GM18907 (cell line): ENCODE measurements around the gene BOD1L1.
"Not testable (repeated sequence)": the region's sequence is repeated elsewhere in the genome, so short reads cannot be mapped to it uniquely, and the experiment has no call there.

Experiments
- ATAC-seq: cut with Tn5 transposase; IDR thresholded peaks from one replicate; pipeline ENCODE4 v1.9.1; 2021; ENCODE audit warnings: mild to moderate bottlenecking, moderate library complexity; ENCODE audit not compliant: unreplicated experiment

Gene BOD1L1

GRCh38 chr4:13561673-13562072 is 65.9 kb downstream of the BOD1L1 start:
- ATAC-seq, result no peak

DNA sequence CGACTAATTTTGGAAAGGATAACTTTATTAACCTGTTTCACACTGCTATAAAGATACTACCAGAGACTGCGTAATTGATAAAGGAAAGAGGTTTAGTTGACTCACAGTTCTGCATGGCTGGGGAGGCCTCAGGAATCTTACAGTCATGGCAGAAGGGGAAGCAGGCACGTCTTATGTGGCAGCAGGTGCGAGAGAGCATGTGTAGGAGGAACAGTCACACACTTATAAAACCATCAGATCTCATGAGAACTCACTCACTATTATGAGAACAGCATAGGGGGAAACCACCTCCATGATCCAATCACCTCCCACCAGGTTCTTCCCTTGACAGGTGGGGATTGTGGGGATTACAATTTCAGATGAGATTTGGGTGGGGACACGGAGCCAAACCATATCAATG is 67.4 kb downstream of the BOD1L1 start:
- ATAC-seq, result not testable (repeated sequence)

DNA sequence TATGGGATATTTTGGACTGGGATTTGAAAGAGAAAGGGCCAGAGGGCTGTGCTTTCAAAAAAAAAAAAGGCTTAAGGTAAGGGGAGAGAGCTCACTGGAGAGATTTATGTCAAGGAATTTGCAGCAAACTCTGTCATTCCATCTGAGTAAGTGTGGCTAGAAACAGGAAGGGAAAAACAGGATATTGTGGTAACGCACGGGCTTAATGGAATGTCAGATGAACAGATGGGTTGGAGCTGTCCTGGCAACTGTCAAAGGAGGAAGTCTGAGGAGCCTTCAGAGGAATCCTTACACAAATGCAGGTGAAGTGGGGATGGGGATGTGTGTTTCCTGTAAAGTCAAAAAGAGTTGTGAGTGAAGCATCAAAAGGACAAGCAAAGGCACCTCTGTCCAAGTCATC is 68.1 kb downstream of the BOD1L1 start:
- no peak for ATAC-seq

DNA sequence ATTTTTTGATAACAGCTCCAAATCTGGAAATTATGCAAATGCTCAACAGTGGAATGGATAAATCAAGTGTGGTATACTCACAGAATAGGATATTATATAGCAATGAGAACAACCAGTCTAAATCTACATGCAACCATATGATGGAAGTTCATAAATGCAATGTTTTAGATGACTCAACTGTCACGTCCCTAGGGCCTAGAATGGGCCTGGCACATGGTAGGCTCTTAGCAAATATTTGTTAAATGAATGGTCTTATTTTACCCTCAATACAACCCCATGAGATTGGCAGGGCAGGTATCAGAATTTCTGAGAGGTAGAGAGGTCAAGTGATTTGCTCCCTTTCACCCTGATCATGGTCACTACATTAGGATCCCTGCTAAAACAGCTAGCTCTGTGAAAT is 68.6 kb downstream of the BOD1L1 start:
- no peak for ATAC-seq

GRCh38 chr4:13555325-13555724 is 72.2 kb downstream of the BOD1L1 start:
- ATAC-seq, result no peak

- no peak for ATAC-seq
Observed at GRCh38 chr4:13553081-13553480, 74.4 kb downstream of the BOD1L1 start.

DNA sequence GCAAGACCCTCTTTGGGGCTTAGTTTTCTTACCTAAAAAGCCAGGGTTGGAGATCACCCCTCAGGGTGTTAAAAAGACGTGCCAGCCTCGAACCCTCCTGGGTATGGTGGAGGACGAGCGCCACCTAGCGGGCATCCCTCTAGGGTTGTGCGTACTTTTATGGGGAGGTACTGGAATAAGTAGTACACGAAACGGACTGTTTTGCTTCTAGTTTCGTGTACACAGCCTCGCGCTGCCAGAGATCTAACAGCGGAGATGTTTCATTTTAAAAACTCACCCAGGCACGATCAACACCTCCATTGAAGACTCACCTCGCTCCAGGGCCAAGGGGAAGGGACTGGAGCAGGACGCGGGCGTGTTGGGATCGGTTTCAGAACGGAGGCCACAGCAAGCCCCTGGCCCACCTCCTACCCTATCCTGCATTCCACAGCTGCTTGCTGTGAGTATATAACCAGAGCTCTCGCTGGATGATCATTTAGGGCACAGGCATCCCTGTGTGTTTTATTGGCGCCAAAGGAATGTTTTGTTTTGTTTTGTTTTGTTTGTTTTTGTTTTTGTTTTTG is 78.5 kb downstream of the BOD1L1 start:
- peak; percentile 78 for ATAC-seq

- no peak for ATAC-seq
Observed at GRCh38 chr4:13548059-13548983, 79.2 kb downstream of the BOD1L1 start.

GRCh38 chr4:13547485-13548041 is 80.0 kb downstream of the BOD1L1 start:
- no peak for ATAC-seq

- ATAC-seq, result no peak
Observed at GRCh38 chr4:13546941-13547484, 80.5 kb downstream of the BOD1L1 start.

DNA sequence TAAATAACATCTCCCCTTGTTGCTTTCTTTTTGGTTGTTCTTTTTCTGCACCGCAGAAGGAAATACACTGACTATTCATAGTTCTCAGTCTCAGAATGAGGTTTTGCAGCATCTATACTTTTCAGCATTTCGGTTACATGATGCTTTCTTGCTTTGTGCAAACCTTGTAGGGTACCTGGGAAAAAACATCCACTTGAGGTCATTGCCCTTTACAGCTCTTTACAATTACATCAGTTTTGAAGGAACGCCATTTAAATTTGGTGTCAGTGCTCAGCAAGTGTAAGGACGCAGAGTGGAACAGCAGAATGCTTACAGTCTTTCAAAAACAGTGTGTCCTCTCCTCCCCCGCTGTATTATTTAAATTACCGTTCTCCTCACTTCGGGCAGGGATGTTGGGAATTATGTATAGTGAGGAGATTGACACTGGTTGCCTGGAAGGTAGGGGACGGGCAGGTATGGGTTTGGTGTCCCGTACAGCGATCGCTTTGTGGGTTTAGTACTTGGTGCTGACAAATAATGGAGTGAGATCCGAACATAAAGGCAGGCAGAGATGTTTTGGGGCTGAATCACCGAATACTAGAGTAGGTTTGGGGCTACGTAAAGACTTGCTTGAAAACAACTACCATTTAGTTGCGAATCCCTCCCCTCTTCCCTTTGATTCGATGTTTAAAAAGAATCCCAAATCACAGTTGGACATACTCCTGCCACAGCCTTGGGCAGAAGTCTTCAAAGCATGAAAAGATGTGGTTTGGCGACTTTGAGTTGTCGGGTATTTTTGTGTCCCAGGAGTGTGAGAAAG is 81.2 kb downstream of the BOD1L1 start:
- ATAC-seq, result no peak

DNA sequence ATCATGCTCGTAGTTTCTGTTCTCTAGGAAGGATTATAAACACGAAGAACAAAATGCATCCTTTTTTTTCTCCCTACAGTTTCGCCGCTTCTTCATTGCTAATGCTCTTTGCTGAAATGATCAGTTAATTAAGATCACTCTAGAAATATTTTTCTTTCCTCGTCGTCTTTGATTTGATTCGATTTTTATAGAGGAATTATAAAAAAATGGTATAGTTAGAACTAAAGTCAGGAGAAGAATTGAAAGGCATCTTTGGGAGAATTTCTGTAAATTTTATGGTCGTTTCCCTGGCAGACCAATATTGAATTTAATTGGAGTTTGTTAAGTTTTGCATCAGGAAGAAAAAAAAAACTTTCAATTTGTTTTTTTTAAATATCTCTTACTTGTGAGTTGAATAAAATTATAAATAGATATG is 82.1 kb downstream of the BOD1L1 start:
- no peak for ATAC-seq

- peak; percentile 47 for ATAC-seq
Observed at GRCh38 chr4:13544606-13545393, 82.7 kb downstream of the BOD1L1 start.

GRCh38 chr4:13543839-13544605 is 83.5 kb downstream of the BOD1L1 start, which contains the start of gene NKX3-2:
Gene NKX3-2, minus strand, starts transcription at chr4:13544508. Its CDS starts 94 bp downstream, at chr4:13544414.
- no peak for ATAC-seq

DNA sequence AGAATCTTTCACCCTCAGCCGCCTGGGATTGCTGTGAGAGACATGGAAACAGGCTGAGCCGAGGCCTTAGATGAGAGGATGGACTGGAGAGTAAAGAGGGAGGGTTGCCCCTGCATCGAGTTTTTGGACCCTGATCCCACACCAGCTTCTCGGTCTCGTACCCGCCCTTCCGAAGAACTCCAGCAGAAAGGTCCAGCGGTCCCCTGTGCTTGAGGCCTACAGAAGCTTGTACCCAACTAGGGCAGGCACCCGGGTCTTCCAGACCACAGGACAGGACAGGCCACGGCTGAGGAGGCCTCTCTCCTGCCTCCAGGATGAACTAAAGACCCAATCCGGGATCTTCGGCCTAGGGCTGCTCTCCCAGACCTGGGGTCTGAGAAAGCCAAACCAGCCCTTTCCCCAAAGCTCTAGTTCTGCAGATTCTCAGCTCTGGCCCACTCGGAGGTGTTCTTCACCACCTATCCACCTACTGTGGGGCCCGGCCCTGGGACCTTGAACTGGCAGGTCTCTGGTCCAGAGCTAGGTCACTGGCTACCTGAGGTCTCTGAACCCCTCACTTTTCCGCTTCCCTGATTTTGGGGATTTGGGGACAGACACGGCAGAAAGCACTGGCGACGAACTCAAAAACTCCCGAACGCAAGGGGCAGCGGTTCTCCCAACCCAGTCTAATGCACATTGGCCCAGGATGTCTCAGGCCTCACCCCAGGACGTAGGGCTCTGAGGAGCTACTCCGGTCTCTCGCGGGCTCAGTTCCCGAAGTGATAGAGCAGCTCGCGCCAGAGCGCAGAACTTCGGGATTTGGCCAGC is 84.3 kb downstream of the BOD1L1 start:
- no peak for ATAC-seq

- ATAC-seq, result peak; percentile 1
Observed at GRCh38 chr4:13542577-13543031, 84.9 kb downstream of the BOD1L1 start.

GRCh38 chr4:13541720-13542576 is 85.6 kb downstream of the BOD1L1 start:
- peak; percentile 54 for ATAC-seq
